ENCODE measurements around the gene EXOSC10. TPM values are rescaled to one million over a fixed set of nuclear protein-coding genes. Genes with fewer than 3 reads are reported as not detected.

EXOSC10 gene
- total and polyA plus RNA-seq, 2 of the 13 experiments (the other 11 are each of a cell fraction or from before 2014, with no cell fraction given) = 48.4 to 67.6 TPM

GRCh38 chr1:11099310-11100148, at the start of gene EXOSC10 (continued):
- TF ChIP-seq ZHX2 (IDR thresholded peaks at IDR 0.05; ENCODE audit: low read depth) (no peak), ZHX2 (CRISPR knock-in tag; IDR thresholded peaks at IDR 0.05; ENCODE audit: borderline replicate concordance) (peak; percentile 83; the same call in 1 of the 2 replicates), ZNF543 (CRISPR knock-in tag; IDR thresholded peaks at IDR 0.05) (peak; percentile 33; the same call in 1 of the 2 replicates), PATZ1 (CRISPR knock-in tag; IDR thresholded peaks at IDR 0.05) (peak; percentile 92), CHD2 (IDR thresholded peaks at IDR 0.05; ENCODE audit: low read depth, low read length) (peak; percentile 93), FOXP4 (CRISPR knock-in tag; IDR thresholded peaks at IDR 0.05) (peak; percentile 31; the same call in 1 of the 2 replicates), NR2F1 (CRISPR knock-in tag; IDR thresholded peaks at IDR 0.05) (no peak), ZNF160 (CRISPR knock-in tag; IDR thresholded peaks at IDR 0.05) (peak; percentile 63; the same call in 1 of the 2 replicates), BHLHE40 (IDR thresholded peaks at IDR 0.05; ENCODE audit: low read length) (no peak), PHF8 (CRISPR knock-in tag; IDR thresholded peaks at IDR 0.05) (peak; percentile 98), ZNF784 (CRISPR knock-in tag; IDR thresholded peaks at IDR 0.05; ENCODE audit: borderline replicate concordance) (peak; percentile 58), AGO2 (optimal IDR thresholded peaks at IDR 0.05; ENCODE audit: low read depth, low read length) (peak; percentile 76), SAP130 (CRISPR knock-in tag; IDR thresholded peaks at IDR 0.05; ENCODE audit: low read depth) (peak; percentile 80), JUND (CRISPR knock-in tag; IDR thresholded peaks at IDR 0.05) (no peak), KAT7 (CRISPR knock-in tag; IDR thresholded peaks at IDR 0.05; ENCODE audit: borderline replicate concordance) (peak; percentile 85), CEBPG (CRISPR knock-in tag; IDR thresholded peaks at IDR 0.05) (no peak), KDM5B (CRISPR knock-in tag; IDR thresholded peaks at IDR 0.05; ENCODE audit: borderline replicate concordance) (peak; percentile 92), ZNF740 (CRISPR knock-in tag; IDR thresholded peaks at IDR 0.05) (no peak)

All from HepG2 (cell line).